Gastrocnemius medialis (tissue), 4 donors: ENCODE measurements around the gene MRC2.

Experiments used
- POLR2A ChIP-seq, 2 donors: fragments of 450-650 bp; IDR thresholded peaks; one replicate each; pipeline ENCODE4 v1.6.1; 2017; ENCODE audit warnings: antibody characterized with exemption in 2 of 2, mild to moderate bottlenecking in 2 of 2, moderate library complexity in 2 of 2
- TF ChIP-seq, protein P1 (sequence below), 5 experiments: fragments of 450-650 bp in 3 of 5; fragments of 200-600 bp in 2 of 5; sonication (generic) in 2 of 5; IDR thresholded peaks in 4 of 5; conservative IDR thresholded peaks in 1 of 5; 1 replicate in 4 of 5; 2 replicates in 1 of 5; pipeline ENCODE4 v1.5.1; 2016 to 2019; ENCODE audit warnings: antibody characterized with exemption in 5 of 5, mild to moderate bottlenecking in 3 of 5, moderate library complexity in 3 of 5

DNA sequence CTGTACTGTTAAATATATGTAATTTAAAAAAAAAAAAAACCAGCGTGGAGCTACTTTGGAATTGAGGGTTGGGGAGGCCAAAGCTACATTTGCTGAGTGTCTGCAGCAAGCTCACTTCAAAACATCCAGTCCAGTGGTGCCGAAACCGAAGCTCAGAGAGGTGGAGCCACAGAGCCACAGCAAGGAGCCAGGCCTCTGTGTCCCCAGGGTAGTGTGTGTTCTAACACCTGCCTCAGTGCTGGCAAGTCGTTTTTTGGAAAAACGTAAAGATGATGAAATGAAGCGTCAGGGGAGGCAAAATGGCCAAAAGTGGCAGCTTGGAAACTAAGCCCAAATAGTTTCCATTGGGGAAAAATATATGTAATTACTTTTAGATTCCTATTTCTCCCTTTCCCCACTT is 36.1 kb upstream of the MRC2 start:
- TF ChIP-seq, protein P1, sequence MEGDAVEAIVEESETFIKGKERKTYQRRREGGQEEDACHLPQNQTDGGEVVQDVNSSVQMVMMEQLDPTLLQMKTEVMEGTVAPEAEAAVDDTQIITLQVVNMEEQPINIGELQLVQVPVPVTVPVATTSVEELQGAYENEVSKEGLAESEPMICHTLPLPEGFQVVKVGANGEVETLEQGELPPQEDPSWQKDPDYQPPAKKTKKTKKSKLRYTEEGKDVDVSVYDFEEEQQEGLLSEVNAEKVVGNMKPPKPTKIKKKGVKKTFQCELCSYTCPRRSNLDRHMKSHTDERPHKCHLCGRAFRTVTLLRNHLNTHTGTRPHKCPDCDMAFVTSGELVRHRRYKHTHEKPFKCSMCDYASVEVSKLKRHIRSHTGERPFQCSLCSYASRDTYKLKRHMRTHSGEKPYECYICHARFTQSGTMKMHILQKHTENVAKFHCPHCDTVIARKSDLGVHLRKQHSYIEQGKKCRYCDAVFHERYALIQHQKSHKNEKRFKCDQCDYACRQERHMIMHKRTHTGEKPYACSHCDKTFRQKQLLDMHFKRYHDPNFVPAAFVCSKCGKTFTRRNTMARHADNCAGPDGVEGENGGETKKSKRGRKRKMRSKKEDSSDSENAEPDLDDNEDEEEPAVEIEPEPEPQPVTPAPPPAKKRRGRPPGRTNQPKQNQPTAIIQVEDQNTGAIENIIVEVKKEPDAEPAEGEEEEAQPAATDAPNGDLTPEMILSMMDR (IDR thresholded peaks at IDR 0.05 in 4 of 5, conservative IDR thresholded peaks at IDR 0.05 in 1 of 5): no peak
- TF ChIP-seq POLR2A (IDR thresholded peaks at IDR 0.05): no peak
